Renal cortical epithelial cell (primary cell): ENCODE data around the gene ARHGAP26. TPM values are rescaled to one million over a fixed set of nuclear protein-coding genes. Genes with fewer than 3 reads are reported as not detected.

ENCODE experiments used
- DNase-seq: peaks from one replicate; pipeline ENCODE4 v3.0.0-alpha.2; 2011; ENCODE audit warnings: low read depth
- total RNA-seq: library from RNA; depleted of rRNA; stranded (reverse); fragments of >200 nt; gene quantifications from 2 replicates; pipeline ENCODE4 v1.2.3, GENCODE V29; 2014

Gene ARHGAP26
- total RNA-seq, 1 donor from 2014 or later, result 10.4 TPM

GRCh38 chr5:142829801-142830220 lies 59.6 kb downstream of the ARHGAP26 start:
- peak; percentile 57 for DNase-seq

- no peak for DNase-seq
Observed at GRCh38 chr5:142830241-142831008, 60.2 kb downstream of the ARHGAP26 start.

- DNase-seq, result no peak
Observed at GRCh38 chr5:142831009-142831383, 60.8 kb downstream of the ARHGAP26 start.

GRCh38 chr5:142832263-142832662 lies 62.1 kb downstream of the ARHGAP26 start:
- no peak for DNase-seq

DNA sequence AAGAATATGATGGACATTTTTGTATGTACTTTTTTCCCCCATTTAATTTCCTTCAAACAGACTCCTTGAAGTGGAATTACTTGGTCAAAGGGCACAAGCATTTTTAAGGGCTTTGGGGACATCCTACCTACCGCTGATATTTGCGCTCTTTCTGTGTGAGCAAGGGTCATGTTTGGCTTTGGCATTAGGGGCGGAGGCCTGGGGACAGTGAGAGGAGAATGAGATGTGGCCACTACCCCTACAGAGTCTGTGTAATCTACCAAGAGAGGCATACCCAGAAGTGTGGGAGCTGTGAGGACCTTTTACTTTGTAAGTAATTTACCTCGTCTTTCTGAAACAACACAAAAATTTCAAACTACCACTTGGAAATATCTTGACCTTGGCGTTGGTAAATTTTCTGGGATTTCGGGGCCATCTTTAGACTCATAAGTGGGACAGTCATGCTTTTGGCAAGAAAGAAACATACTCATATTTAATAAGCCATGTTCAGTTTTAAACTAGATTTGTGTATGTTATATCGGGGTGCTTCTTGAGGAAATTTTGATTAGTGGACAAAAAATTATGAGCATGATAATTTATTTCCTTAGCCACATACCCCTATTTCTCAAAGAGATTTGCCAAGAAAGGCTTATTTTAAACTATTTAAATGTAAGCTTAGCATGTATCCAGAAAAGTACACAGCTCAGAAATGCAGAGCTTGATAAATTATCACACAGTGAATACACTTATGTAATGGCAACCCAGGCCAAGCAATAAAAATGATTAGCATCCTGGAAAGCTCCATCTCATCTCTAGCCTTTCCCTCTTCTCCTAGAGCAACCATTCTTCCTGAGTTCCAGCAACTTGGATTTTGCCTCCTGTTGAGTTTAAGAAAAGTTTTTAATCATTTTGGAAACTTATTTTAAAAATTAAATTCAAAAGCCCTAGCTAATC lies 63.6 kb downstream of the ARHGAP26 start:
- DNase-seq, result no peak

DNA sequence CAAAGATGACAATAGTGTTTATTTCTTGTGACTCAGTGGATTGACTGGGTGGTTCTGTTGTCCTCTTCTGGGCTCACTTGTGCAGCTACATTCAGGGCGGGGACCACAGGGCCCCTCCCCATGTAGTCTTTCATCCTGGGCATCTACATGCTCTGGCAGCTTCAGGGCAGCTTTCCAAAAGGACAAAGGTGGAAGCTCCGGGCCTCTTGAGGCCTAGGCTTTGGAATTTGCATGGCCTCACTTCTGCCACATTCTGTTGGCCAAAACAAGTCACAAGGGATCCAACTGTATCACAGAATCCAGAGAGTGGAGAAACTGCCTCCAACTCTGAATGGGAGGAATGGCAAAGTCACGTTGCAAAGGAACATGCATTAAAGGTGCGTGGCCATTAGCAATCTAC lies 64.3 kb downstream of the ARHGAP26 start:
- peak; percentile 43 for DNase-seq

DNA sequence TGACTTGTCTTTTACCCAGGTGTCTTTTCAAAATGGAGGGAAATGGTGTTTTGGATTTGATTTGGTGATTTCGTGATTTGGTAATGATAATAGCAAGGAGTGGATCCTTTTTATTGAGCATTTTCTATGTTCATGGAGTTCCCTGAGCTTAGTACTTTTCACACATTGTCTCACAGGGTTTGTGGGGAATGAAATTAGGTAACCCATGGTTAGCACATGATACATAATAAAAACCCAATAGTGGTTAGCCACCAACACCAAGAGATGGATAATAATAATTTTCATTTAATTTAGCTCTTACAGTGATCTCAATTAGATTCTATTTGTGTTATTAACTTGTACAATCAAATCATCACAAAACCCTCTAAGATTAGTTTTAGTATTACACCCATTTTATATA lies 65.4 kb downstream of the ARHGAP26 start:
- DNase-seq, result no peak

DNA sequence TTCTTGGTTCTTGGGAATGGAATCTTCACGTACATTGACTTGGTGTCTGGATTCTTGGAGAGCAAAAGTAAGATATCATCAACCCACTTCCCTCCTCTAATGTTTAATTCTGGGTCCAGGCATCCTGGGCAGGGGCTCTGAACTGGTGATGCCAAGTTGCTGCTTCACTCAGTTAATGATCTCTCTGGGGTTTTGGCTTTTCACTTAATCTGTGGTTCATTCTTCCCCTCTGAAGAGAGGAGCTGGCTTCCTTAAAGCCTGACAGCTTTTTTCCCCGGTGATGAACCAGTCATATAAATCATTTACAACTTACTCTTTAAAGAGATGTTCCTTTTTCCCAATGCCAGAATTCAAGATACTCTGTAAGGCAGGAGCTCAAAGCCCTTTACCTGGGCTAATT lies 65.9 kb downstream of the ARHGAP26 start:
- DNase-seq, result peak; percentile 79

- DNase-seq, result no peak
Observed at GRCh38 chr5:142837081-142837725, 67.0 kb downstream of the ARHGAP26 start.

GRCh38 chr5:142838845-142839244 lies 68.7 kb downstream of the ARHGAP26 start:
- no peak for DNase-seq

DNA sequence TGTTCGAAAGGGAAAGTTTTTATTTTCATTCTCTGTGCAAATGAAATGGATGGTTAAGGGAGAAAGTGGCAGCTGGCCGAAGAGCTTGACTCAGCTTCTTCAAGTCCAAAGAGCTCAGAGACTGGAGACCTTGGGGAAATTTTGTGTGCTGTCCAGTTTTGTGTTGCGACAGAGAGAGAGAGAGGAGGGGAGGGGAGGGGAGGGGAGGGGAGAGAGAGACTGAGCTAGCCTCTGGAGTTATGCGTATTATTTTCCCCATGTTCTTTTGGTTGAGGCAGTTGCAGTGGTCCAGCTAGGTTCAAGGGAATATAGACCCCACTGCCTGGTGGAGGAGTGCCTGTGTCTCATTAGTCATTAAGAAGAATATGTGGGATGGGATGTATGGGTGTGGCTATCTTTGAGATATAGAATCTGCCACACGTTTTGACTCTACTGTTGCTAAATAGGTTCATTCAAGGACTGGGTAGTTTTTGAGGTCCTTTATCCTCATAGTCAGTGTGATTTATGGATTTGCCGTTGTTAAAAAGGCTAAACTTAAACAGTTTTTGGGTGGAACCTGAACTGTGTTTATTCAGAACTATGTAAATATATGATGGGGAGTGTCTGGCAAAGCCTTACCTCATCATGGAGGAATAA lies 69.7 kb downstream of the ARHGAP26 start:
- DNase-seq, result peak; percentile 64

GRCh38 chr5:142840575-142840974 lies 70.4 kb downstream of the ARHGAP26 start:
- DNase-seq, result no peak

- DNase-seq, result peak; percentile 47
Observed at GRCh38 chr5:142841511-142842265, 71.5 kb downstream of the ARHGAP26 start.

DNA sequence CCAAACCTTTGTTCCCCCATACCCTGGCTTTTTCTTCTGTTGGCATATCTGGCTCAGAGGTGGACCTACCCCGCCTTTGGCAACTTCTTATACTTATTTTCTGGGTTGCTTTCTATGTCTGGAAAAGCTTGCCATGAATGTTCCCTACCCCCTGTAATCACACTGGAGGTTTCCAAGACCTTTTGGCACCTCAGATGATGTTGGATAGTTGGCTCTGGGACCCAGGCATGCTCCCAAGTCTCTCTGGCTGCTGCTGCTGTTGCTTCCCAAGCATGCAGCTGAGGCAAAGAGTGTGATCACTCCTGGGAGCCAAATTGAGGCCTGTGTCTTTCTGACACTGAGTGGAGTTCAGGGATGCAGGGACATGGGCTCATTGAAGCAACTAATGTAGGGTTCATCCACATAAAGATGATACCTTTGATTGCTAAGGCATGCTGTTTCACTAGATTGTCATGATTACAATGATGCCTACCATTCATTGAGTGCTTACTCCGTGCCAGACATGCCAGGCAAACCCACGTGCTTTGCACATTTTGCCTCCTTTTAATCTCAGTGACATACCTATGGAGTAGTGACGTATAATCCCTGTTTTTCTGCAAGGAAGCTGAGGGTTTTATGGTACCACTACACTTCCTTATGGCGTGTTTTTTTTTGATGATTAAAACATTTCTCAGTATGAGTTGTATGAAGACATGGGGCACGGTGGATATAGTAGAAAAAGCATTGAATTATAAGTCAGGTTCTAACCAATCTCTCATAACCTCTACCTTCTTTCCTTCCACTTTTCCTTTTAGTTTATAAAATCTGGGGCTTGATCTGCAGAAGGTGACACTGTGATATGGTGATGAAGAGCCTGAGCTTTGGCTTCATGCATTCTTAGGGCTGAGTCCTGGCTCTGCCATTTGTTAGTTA lies 73.1 kb downstream of the ARHGAP26 start:
- DNase-seq, result no peak

GRCh38 chr5:142844866-142845265 lies 74.7 kb downstream of the ARHGAP26 start:
- no peak for DNase-seq

DNA sequence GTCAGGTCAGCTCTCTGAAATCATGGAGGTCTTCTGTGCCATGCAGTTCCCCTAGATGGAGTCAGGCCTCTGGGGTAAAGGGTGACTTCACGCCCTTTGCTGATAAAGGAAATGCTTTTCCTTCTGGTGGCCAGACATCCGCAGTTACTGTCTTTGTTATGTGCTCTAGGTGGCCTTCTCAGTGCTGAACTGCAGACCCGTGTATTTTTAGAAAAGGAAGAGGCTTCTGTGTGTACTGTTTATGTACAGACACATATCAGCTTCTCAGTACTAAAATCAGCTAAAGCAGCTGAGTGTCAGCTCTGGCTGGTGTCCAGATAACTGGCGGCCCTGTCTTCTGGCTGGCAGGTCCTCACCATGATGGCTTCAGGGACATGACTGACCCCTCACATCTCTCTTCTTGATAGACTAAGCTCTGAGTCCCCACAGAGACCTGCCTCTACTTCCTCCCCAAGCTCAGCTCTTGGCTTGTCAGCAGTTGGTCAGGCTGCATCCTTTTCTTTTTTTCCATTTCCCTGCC lies 75.3 kb downstream of the ARHGAP26 start:
- DNase-seq, result no peak

- peak; percentile 72 for DNase-seq
Observed at GRCh38 chr5:142845954-142846398, 75.8 kb downstream of the ARHGAP26 start.

GRCh38 chr5:142846406-142846805 lies 76.2 kb downstream of the ARHGAP26 start:
- no peak for DNase-seq

DNA sequence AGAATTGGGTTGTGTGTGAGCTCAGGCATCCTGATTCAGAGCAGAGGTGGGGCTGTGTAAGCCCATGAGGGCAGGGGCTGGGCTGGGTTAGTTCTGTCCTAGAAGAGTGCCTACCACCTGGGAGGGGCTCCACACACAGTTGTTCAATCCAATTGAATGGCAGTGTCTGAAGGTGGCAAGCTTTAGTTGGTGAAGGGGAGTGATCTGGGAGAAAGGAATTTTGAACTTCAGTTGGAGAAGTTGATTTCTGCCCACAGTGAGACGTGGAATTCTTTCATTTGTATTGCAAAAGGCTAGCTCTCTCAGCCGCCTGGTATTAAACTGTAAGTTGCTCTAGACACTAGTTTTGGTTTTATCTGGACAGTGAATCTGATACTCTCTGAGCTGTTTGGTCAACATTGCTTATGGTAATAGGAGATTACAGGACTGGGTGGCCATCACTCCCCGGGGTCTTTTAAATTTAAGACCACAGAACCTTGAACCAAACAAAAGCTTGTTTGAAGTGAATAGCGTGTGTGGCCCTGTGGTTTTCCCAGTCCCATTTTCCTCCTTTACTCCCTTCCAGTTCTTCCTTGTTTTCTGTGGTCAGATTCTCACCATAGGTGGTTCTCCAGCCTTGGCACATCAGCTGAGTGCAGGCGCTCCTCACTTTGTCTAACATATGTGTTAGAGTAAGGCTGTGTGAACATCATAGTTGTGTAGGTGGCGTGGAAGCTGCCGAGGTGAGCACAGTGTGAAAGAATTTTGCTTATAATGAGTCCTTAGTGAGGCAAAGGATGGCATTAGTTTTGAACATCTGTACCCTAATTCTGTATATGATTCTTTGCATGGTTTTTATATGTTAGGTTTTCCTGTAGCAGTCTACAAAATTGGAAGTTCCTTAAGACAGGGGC lies 78.0 kb downstream of the ARHGAP26 start:
- peak; percentile 67 for DNase-seq
